ENCODE measurements around the gene ZNF595. TPM values are rescaled to one million over a fixed set of nuclear protein-coding genes. Genes with fewer than 3 reads are reported as not detected.
"Not testable (repeated sequence)": the region's sequence is repeated elsewhere in the genome, so short reads cannot be mapped to it uniquely, and the experiment has no call there.

ZNF595 gene
- total RNA-seq, 1 experiment from 2014 or later: 3.0 TPM

- in situ Hi-C loops (cut with HindIII; ENCODE audit: low pct_unique_long_range_greater_than_20kb, low sequenced_read_pairs); DNase-seq (ENCODE audit: low read depth): not testable (repeated sequence)
These were observed 400 bp downstream of the ZNF595 start for GRCh38 chr4:53521-53920.

- in situ Hi-C loops (cut with HindIII; ENCODE audit: low pct_unique_long_range_greater_than_20kb, low sequenced_read_pairs); DNase-seq (ENCODE audit: low read depth): not testable (repeated sequence)
These were observed 11.6 kb downstream of the ZNF595 start for GRCh38 chr4:64733-65132.

DNA sequence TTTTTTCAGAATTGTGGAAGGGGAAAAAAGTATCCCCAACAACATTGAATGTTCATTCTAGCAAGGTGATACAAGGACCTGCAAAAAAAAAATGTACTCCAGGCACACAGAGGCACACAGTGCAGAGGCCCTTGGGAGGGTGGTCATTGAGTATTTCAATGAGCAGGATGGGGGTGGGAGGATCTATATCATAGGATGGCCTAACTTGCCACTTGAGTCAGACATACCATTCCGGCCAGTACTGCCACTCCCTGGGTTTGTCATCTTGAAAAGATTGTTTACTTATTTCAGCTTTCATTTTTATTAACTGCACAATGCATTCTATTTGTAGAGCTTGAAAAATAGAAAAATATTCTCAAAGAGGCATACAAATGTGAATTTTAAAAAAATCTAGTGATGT lies 18.7 kb downstream of the ZNF595 start:
- in situ Hi-C loops (cut with HindIII; ENCODE audit: low pct_unique_long_range_greater_than_20kb, low sequenced_read_pairs): no loop called here
- no peak for DNase-seq (ENCODE audit: low read depth)

DNA sequence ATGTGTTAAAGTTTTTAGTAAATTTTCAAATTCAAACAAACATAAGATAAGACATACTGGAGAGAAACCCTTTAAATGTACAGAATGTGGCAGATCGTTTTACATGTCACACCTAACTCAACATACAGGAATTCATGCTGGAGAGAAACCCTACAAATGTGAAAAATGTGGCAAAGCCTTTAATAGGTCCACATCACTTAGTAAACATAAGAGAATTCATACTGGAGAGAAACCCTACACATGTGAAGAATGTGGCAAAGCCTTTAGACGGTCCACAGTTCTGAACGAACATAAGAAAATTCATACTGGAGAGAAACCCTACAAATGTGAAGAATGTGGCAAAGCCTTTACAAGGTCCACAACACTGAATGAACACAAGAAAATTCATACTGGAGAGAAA lies 32.8 kb downstream of the ZNF595 start:
- DNase-seq (ENCODE audit: low read depth): no peak
- in situ Hi-C loops (cut with HindIII; ENCODE audit: low pct_unique_long_range_greater_than_20kb, low sequenced_read_pairs): no loop called here

DNA sequence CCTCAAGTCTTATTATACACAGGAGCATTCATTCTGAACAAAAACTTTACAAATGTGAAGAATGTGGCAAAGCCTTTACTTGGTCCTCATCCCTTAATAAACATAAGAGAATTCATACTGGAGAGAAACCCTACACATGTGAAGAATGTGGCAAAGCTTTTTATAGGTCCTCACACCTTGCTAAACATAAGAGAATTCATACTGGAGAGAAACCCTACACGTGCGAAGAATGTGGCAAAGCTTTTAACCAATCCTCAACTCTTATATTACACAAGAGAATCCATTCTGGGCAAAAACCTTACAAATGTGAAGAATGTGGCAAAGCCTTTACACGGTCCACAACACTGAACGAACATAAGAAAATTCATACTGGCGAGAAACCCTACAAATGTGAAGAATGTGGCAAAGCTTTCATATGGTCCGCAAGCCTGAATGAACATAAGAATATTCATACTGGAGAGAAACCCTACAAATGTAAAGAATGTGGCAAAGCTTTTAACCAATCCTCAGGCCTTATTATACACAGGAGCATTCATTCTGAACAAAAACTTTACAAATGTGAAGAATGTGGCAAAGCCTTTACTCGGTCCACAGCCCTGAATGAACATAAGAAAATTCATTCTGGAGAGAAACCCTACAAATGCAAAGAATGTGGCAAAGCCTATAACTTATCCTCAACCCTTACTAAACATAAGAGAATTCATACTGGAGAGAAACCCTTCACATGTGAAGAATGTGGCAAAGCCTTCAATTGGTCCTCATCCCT lies 33.6 kb downstream of the ZNF595 start:
- DNase-seq (ENCODE audit: low read depth); in situ Hi-C loops (cut with HindIII; ENCODE audit: low pct_unique_long_range_greater_than_20kb, low sequenced_read_pairs): not testable (repeated sequence)

GRCh38 chr4:98386-98785 lies 45.3 kb downstream of the ZNF595 start:
- DNase-seq (ENCODE audit: low read depth): no peak
- in situ Hi-C loops (cut with HindIII; ENCODE audit: low pct_unique_long_range_greater_than_20kb, low sequenced_read_pairs): no loop called here

DNA sequence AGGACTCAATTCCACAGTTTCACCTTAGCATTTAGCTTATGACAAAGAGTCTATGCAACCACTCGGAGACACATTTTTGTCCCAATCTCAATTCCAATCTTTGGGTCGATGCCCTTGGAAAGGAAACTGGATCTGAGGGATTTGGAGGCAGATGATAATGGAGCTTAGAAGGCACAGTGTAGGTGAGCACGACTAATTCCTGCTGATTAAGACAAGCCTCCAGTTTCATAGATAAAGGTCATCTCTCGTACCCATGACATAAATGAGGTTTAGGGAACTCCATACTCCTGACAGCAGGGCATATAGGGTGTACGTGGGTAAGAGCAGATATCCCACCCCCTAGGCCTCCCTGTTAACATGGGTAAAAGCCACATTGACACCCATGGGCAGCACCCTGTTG lies 46.7 kb downstream of the ZNF595 start:
- in situ Hi-C loops (cut with HindIII; ENCODE audit: low pct_unique_long_range_greater_than_20kb, low sequenced_read_pairs): no loop called here
- DNase-seq (ENCODE audit: low read depth): no peak

- in situ Hi-C loops (cut with HindIII; ENCODE audit: low pct_unique_long_range_greater_than_20kb, low sequenced_read_pairs): no loop called here
- DNase-seq (ENCODE audit: low read depth): no peak
These were observed 53.9 kb downstream of the ZNF595 start for GRCh38 chr4:107083-107443.

DNA sequence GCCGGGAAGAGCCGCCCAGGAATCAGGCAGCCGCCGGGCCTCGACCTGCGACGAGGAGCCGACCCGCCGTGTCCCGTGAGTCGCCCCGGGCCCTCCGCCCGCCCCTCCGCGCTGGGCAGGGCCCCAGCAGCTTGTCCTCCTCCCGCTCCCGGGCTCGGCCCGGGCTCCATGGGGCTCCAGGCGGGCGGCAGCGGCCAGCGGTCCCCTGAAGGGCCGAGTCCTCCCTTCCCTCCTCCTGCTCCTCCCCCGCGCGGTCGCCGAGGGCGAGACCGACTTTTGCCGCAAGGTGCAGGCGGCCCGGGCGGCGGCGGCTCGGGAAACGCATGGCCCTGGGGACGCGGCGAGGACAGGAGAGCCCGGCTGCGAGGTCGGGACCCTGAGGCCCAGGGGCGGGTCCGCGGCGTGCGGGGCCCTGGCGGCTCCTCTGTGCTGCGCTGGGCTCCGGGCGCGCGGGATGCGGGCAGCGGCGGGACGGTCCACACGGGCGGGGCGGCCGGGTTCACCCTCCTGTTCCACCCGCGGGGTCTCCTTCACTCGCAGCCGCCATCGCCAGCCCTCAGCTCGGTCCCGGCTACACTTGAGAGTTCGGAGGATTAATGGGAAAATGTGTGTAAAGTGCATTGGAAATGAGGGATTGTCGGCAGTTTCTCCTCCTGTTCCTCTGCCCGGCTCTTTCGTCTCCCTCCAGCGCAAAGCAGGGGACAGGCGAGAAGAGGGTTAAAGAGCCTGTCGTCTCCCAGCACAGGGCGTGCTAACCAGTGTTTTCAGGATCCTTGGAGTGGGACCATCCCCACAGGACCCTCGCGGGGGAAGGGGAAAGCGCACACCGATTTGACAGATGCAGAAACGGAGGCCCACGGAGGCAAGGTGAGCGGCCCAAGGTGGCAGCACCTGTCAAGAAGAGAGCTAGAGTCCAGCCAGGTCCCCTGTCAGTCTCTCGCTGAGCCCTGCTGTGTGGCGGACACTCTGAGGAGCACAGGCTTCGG lies 54.6 kb downstream of the ZNF595 start:
- in situ Hi-C loops (cut with HindIII; ENCODE audit: low pct_unique_long_range_greater_than_20kb, low sequenced_read_pairs): no loop called here
- DNase-seq (ENCODE audit: low read depth): no peak

- in situ Hi-C loops (cut with HindIII; ENCODE audit: low pct_unique_long_range_greater_than_20kb, low sequenced_read_pairs): no loop called here
- DNase-seq (ENCODE audit: low read depth): no peak
These were observed 59.6 kb downstream of the ZNF595 start for GRCh38 chr4:112771-113170.

- no peak for DNase-seq (ENCODE audit: low read depth)
- in situ Hi-C loops (cut with HindIII; ENCODE audit: low pct_unique_long_range_greater_than_20kb, low sequenced_read_pairs): no loop called here
These were observed 60.6 kb downstream of the ZNF595 start for GRCh38 chr4:113732-114131.

DNA sequence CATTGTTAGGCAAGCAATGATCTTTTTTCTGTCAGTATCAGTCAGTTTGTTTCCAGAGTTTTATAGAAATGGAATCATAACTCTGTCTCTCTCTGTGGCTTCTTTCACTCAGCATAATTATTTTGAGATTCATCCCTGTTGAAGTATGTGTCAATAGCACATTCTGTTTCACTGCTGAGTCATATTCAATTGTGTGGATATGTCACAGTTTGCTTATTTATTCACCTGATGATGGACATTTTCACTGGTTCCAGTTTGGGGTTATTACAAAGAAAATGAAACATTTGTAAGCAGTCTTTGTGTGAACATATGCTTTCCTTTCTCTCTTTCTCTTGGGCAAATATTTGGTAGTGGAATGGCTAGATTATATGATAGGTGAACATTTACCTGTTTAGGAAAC lies 61.0 kb downstream of the ZNF595 start:
- no peak for DNase-seq (ENCODE audit: low read depth)
- in situ Hi-C loops (cut with HindIII; ENCODE audit: low pct_unique_long_range_greater_than_20kb, low sequenced_read_pairs): no loop called here

DNA sequence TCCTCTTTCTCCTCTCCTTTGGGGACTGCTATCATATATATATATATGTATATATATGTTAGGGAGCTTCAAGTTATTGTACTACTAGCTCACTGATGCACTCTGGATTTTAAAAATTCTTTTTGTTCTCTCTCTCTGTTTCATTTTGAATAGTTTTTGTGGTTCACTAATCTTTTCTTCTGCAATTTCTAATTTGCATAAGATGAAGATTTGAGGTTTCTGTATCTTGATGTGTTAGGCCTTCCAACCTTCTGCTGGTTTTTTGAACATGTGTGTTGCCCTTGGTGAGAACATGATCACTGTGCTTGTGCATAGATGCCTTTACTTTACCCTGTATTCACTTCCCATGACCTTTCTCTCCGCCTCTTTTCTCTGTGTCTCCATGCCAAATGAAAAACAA lies 63.4 kb downstream of the ZNF595 start:
- in situ Hi-C loops (cut with HindIII; ENCODE audit: low pct_unique_long_range_greater_than_20kb, low sequenced_read_pairs): no loop called here
- DNase-seq (ENCODE audit: low read depth): no peak

DNA sequence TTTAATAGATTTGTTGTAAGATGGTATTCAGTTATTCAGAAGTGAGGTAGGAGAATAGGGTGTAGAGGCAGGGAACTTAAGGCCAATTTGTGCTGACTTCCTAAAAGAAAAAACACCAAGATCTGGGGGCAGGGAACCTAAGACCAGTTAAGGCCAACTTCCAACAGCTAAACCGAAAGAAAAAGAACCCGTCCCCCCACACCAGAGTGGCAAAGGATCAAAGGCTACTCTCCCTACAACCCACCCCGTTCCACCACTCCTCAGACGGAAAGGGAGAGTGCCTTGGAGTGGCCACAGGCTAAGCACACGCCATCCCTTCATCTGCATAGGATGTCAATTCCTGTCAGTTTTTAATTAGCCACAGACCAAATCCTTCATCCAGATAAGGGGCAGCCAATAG lies 67.5 kb downstream of the ZNF595 start:
- in situ Hi-C loops (cut with HindIII; ENCODE audit: low pct_unique_long_range_greater_than_20kb, low sequenced_read_pairs): no loop called here

GRCh38 chr4:121408-122084 lies 68.4 kb downstream of the ZNF595 start:
- in situ Hi-C loops (cut with HindIII; ENCODE audit: low pct_unique_long_range_greater_than_20kb, low sequenced_read_pairs): no loop called here
- no peak for DNase-seq (ENCODE audit: low read depth)

More for the DNA sequence above, 67.5 kb downstream of the ZNF595 start:
- DNase-seq (ENCODE audit: low read depth): no peak

GRCh38 chr4:123922-124274 lies 70.8 kb downstream of the ZNF595 start:
- in situ Hi-C loops (cut with HindIII; ENCODE audit: low pct_unique_long_range_greater_than_20kb, low sequenced_read_pairs): not testable (repeated sequence)

GRCh38 chr4:124275-125081 lies 71.4 kb downstream of the ZNF595 start, which contains the start of gene ZNF718:
TSS of gene ZNF718 (plus strand) at chr4:124501. CDS start at chr4:124671, 170 bp downstream.
- in situ Hi-C loops (cut with HindIII; ENCODE audit: low pct_unique_long_range_greater_than_20kb, low sequenced_read_pairs): no loop called here
- DNase-seq (ENCODE audit: low read depth): peak; percentile 95

More at GRCh38 chr4:123922-124274, 70.8 kb downstream of the ZNF595 start:
- not testable (repeated sequence) for DNase-seq (ENCODE audit: low read depth)

All from Caki2 (cell line).